Sciatic nerve (tissue), 2 donors: Measurements from ENCODE around the gene ETF1. TPM values are rescaled to one million over a fixed set of nuclear protein-coding genes. Genes with fewer than 3 reads are reported as not detected.
"Not testable (repeated sequence)": the region's sequence is repeated elsewhere in the genome, so short reads cannot be mapped to it uniquely, and the experiment has no call there.

ENCODE experiments used
- ATAC-seq: fragments of 200-7000 bp; cut with Tn5 transposase; one replicate; pipeline ENCODE4 v1.9.1; 2020; ENCODE audit warnings: mild to moderate bottlenecking, moderate library complexity
- DNase-seq: peaks from one replicate; pipeline ENCODE4 v3.0.0-alpha.2; 2020; ENCODE audit warnings: low spot score
- intact Hi-C: fragments of 100-400 bp; cut with DNase I; formaldehyde crosslinking; loops from one replicate; pipeline ENCODE4 v1.14.2; 2022
- total RNA-seq: library from RNA; stranded (reverse); fragmentation: NEBNext Ultra II Directional; extraction: Animal tissue kit (Norgen Biotek cat#: 25700); gene quantifications from one replicate; pipeline ENCODE4 v1.2.1, GENCODE V29; 2021
- donor health status: DM: no; HTN: no; CAD: no.
- donor health status: DM: no; HTN: no; CAD: no.

ETF1 gene
- total RNA-seq, 1 donor from 2014 or later: 74.2 TPM

GRCh38 chr5:138536665-138537315, 6.2 kb downstream of the ETF1 start:
- intact Hi-C loops: no loop called here
- DNase-seq (no peak), ATAC-seq (peak; percentile 14)

- intact Hi-C loops: no loop called here
- DNase-seq (no peak), ATAC-seq (no peak)
These were observed 6.8 kb downstream of the ETF1 start for GRCh38 chr5:138536215-138536614.

DNA sequence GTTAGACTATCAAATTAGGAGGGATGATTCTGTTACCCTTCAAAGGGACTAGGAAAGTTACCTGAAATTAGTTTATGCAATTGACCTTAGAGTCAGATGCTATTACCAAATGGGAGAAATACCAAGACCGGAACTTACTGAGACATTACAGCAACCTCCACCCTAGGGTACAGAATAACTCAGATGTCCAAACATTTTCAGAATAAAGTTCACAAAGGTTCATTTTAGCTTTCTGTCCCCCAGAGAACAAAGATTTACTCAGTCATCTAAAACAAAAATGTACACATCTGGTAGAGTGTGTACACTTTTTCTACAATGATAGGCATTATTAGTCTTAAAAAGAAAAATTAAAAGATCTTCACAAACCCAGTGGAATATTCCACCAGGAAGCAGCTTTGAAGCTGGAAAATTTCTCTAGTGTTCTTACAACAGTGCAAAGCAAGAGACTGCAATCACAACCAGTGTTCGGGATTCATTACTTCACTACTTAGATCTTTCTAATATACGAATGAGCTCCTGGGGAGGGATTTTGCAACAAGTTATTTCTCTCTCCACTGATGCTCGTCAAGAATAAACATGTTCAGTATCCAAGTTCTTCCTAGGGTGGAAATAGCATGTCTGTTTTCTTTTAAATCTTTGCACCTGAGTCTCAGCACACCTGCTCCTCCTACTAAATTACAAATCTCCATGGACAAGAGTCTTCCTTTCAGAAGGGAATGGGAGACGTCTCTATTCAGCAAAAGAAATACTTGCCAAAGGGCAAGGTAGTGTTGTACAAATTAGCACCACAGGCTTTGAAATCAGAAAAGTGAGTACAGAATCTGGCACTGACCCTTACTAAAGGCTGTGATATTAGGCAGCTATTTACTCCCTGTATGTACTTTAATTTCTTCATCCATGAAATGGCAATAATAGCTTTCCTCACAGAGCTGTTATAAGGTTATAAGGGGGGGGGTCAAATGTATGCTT, 8.8 kb downstream of the ETF1 start:
- intact Hi-C loops: no loop called here
- ATAC-seq (peak; percentile 37), DNase-seq (no peak)

DNA sequence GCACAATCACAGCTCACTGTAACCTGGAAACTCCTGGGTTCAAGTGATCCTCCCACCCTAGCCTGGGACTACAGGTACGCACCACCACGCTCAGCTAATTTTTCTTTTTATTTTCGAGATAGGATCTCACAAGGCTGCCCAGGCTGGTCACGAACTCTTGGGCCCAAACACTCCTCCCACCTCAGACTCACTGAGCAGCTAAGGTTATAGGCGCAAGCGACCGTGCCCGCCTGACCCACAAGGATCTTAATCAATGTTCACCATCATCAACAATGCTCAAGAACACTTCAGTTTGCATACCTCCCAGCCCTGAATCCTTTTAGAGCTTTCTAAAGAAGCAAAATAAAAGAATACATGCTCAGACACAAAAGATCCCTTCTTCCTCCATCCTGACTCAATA, 13.2 kb downstream of the ETF1 start:
- intact Hi-C loops: no loop called here
- no peak for ATAC-seq
- no peak for DNase-seq

DNA sequence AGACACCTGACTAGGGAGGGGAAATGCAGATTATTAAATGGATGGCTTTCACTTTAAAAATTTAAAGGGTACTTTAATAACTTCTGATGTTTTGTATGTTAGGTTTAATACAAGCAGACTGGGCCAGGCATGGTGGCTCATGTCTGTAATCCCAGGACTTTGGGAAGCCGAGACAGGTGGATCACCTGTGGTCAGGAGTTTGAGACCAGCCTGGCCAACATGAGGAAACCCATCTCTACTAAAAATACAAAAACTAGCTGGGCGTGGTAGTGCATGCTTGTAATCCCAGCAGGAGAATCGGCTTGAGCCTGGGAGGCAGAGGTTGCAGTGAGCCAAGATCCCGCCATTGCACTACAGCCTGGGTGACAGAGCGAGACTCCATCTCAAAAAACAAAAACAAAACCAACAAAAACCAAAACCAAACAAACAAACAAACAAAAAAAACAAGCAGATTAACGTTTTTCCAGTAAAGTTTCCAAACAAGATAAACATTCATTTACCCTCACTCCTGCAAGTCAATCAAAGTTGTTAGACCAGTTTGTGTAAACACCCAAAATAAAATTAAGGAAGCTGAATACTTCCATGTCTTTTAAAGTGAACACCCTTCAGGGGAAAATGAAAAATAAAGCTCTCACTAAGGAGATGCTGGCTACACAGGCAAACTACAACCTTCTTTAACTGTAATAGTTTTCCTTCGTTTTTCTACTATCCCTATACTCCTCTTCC, 14.1 kb downstream of the ETF1 start:
- intact Hi-C loops: no loop called here
- DNase-seq: no peak

DNA sequence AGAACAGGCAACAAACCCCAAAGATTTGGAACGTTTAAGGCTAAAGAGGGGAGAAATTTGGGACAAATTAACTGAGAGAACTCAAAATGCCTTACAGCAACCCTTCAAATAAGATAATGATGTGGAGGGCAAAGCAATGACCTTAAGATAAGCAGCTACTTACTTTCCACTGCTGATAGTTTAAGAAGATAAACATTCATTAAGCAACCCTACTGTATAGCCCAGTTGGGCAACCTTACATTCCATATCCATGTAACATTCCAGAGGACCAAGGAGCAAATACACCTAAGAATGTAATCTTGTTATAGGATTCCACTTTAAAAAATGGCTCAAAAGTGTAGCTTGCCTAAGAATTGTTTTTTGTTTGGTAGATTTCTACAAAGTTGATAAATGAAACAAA, 14.8 kb downstream of the ETF1 start:
- ATAC-seq: no peak
- intact Hi-C loops: no loop called here
- DNase-seq: no peak

More for the DNA sequence above, 14.1 kb downstream of the ETF1 start:
- no peak for ATAC-seq

- no peak for DNase-seq
- ATAC-seq: no peak
- intact Hi-C loops: no loop called here
These were observed 15.9 kb downstream of the ETF1 start for GRCh38 chr5:138527170-138527569.

DNA sequence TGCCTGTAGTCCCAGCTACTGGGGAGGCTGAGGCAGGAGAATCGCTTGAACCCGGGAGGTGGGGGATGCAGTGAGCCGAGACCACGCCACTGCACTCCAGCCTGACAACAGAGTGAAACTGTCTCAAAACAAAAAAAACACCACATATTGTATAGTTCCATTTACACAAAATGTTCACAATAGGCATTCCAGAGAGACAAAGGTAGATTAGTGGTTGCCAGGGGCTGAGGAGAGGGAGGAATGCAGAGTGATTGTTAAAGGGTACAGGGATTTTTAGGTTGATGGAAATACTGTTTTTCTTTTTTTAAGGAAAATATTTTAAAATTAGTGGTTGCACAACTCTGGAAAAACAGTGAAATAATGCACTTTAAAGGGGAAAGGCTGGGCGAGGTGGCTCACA, 19.6 kb downstream of the ETF1 start:
- no peak for ATAC-seq
- intact Hi-C loops: no loop called here
- no peak for DNase-seq

- ATAC-seq: no peak
- DNase-seq: no peak
- intact Hi-C loops: no loop called here
These were observed 22.1 kb downstream of the ETF1 start for GRCh38 chr5:138520971-138521370.

- ATAC-seq: no peak
- DNase-seq: no peak
- intact Hi-C loops: no loop called here
These were observed 25.6 kb downstream of the ETF1 start for GRCh38 chr5:138517437-138517836.

GRCh38 chr5:138515556-138516245, 27.3 kb downstream of the ETF1 start:
- DNase-seq (no peak), ATAC-seq (no peak)
- intact Hi-C loops: no loop called here

DNA sequence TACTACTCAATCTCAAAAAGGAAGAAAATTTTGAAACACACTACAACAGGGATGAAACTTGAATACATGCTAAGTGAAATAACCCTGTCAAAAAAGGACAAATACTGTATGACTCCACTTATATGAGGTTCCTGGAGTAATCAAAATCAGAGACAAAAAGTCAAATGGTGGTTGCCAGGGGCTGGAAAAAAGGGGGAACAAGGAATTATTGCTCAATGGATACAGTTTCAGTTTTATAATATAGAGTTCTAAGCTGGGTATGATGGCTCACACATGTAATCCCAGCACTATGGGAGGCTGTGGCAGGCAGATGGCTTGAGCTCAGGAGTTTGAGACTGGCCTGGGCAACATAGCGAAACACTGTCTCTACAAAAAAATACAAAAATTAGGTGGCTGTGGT, 29.0 kb downstream of the ETF1 start:
- ATAC-seq: no peak
- intact Hi-C loops: no loop called here
- DNase-seq: no peak

GRCh38 chr5:138508958-138509357, 34.1 kb downstream of the ETF1 start:
- DNase-seq: no peak
- intact Hi-C loops: no loop called here
- no peak for ATAC-seq

GRCh38 chr5:138507485-138507884, 35.6 kb downstream of the ETF1 start:
- ATAC-seq, DNase-seq, intact Hi-C loops: not testable (repeated sequence)

GRCh38 chr5:138506370-138507306, 36.4 kb downstream of the ETF1 start:
- no peak for DNase-seq
- intact Hi-C loops: no loop called here
- no peak for ATAC-seq

GRCh38 chr5:138504799-138505198, 38.2 kb downstream of the ETF1 start:
- intact Hi-C loops: loop anchor here (5.0 kb wide), 1 partner anchor 57 kb away; no protein-coding TSS in a partner anchor

DNA sequence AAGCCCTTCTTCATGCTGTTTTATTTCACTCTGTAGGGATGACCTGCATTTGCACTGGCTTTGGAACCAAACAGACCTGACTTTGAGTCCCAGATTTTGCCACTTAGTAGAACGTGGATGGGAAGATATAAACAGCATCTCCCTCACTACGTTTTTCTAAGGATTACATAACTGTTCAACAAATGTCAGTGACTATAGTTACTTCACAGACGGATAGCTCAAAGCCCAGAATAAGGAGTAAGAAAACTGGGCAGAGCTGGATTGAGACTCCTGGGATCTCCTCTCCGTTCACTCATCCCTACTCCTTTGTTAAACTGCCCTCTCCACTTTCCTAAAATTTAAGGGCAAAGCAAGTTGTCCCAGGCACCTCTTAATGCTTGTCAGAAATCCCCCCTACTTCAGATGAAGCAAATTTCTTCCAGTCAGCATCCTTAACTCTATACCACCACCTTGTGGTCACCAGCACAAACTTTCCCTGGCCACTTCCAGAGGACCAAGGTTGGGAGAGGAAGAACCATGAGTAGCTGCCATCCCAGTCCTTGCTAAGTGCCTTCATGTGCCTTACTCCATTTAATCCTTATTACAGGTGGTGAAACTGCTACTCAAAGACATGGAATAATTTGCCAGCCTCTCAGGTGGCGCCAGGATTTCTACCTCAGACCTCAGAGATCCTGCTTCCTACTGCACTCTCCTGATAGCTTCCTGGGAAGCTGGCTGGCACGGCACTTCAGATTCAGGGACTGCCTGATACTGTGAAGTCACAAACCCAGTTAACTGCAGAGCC, 39.4 kb downstream of the ETF1 start:
- ATAC-seq (peak; percentile 89), DNase-seq (no peak)

More at GRCh38 chr5:138504799-138505198, 38.2 kb downstream of the ETF1 start:
- ATAC-seq (no peak), DNase-seq (no peak)

More for the DNA sequence above, 39.4 kb downstream of the ETF1 start:
- intact Hi-C loops: loop anchor here (5.0 kb wide), 1 partner anchor 56 kb away; no protein-coding TSS in a partner anchor
